22Rv1 (cell line): ENCODE measurements around the gene SENP3.

Experiments
- H3K27ac ChIP-seq: fragments of 450-650 bp; 2 replicates; pipeline ENCODE4 v1.5.1; 2017
- ZFX ChIP-seq: fragments of 450-650 bp; IDR thresholded peaks from 2 replicates; pipeline ENCODE4 v1.6.1; 2017; ENCODE audit warnings: antibody characterized with exemption, borderline replicate concordance
- TF ChIP-seq, protein P1 (sequence below): fragments of 450-650 bp; IDR thresholded peaks from 2 replicates; pipeline ENCODE4 v1.5.1; 2017; ENCODE audit warnings: mild to moderate bottlenecking

SENP3 gene

DNA sequence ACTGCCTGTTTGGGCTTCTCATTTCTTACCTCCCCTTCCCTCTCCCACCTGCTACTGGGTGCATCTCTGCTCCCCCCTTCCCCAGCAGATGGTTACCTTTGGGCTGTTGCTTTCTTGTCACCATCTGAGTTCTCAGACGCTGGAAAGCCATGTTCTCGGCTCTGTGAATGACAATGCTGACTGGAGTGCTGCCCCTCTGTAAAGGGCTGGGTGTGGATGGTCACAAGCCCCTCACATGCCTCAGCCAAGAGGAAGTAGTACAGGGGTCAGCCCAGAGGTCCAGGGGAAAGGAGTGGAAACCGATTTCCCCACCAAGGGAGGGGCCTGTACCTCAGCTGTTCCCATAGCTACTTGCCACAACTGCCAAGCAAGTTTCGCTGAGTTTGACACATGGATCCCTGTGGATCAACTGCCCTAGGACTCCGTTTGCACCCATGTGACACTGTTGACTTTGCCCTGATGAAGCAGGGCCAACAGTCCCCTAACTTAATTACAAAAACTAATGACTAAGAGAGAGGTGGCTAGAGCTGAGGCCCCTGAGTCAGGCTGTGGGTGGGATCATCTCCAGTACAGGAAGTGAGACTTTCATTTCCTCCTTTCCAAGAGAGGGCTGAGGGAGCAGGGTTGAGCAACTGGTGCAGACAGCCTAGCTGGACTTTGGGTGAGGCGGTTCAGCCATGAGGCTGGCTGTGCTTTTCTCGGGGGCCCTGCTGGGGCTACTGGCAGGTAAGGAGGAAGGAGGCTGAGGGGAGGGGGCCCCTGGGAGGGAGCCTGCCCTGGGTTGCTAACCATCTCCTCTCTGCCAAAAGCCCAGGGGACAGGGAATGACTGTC is 17.5 kb downstream of the SENP3 start, which contains the start of gene CD68:
Gene CD68 (plus strand): TSS at position 638 of the 833 bp plus-strand sequence. CDS start 40 bp downstream, at position 678.
- no peak for TF ChIP-seq ZFX
- TF ChIP-seq, protein P1, sequence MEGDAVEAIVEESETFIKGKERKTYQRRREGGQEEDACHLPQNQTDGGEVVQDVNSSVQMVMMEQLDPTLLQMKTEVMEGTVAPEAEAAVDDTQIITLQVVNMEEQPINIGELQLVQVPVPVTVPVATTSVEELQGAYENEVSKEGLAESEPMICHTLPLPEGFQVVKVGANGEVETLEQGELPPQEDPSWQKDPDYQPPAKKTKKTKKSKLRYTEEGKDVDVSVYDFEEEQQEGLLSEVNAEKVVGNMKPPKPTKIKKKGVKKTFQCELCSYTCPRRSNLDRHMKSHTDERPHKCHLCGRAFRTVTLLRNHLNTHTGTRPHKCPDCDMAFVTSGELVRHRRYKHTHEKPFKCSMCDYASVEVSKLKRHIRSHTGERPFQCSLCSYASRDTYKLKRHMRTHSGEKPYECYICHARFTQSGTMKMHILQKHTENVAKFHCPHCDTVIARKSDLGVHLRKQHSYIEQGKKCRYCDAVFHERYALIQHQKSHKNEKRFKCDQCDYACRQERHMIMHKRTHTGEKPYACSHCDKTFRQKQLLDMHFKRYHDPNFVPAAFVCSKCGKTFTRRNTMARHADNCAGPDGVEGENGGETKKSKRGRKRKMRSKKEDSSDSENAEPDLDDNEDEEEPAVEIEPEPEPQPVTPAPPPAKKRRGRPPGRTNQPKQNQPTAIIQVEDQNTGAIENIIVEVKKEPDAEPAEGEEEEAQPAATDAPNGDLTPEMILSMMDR = no peak
- peak within 1 kb of the TSS; percentile 99 for H3K27ac ChIP-seq

DNA sequence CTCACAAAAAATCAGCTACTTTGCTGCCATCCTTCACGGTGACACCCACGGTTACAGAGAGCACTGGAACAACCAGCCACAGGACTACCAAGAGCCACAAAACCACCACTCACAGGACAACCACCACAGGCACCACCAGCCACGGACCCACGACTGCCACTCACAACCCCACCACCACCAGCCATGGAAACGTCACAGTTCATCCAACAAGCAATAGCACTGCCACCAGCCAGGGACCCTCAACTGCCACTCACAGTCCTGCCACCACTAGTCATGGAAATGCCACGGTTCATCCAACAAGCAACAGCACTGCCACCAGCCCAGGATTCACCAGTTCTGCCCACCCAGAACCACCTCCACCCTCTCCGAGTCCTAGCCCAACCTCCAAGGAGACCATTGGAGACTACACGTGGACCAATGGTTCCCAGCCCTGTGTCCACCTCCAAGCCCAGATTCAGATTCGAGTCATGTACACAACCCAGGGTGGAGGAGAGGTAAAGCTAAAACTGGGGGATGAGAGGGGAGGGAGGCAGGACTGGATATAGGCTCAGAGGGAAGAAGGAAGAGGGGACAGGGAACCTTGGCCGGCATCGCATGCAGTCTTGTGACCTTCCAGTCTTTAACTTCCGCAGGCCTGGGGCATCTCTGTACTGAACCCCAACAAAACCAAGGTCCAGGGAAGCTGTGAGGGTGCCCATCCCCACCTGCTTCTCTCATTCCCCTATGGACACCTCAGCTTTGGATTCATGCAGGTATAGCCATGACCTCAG is 18.3 kb downstream of the SENP3 start:
- no peak for TF ChIP-seq ZFX
- TF ChIP-seq, protein P1 = no peak
- H3K27ac ChIP-seq = peak overlapping the region; percentile 99

DNA sequence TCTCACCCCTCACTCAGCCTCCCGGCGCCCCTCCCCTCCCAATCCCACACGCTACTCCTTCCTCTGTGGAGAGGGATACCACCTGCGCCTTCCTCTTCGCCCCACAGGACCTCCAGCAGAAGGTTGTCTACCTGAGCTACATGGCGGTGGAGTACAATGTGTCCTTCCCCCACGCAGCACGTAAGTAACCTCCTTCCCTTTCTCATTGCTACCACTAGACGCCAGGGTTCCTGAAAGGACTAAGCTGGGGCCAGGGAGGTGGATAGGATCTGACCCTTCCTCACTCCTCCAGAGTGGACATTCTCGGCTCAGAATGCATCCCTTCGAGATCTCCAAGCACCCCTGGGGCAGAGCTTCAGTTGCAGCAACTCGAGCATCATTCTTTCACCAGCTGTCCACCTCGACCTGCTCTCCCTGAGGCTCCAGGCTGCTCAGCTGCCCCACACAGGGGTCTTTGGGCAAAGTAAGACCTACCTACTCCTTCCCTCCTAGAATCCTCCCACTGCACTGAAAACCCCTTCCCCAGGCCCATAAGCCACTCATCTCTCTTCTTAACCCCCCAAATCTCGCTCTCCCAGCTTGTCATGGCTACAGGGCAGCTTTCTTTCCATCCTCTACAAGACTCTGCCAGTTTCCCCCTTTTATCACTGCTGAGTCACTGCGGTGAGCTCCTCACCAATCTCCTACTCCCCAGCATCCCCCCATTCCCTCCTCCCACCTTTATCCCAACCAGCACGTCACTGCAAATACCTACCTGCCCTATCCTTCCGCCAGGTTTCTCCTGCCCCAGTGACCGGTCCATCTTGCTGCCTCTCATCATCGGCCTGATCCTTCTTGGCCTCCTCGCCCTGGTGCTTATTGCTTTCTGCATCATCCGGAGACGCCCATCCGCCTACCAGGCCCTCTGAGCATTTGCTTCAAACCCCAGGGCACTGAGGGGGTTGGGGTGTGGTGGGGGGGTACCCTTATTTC is 19.2 kb downstream of the SENP3 start:
- TF ChIP-seq, protein P1 = no peak
- no peak for TF ChIP-seq ZFX
- peak overlapping the region; percentile 99 for H3K27ac ChIP-seq

DNA sequence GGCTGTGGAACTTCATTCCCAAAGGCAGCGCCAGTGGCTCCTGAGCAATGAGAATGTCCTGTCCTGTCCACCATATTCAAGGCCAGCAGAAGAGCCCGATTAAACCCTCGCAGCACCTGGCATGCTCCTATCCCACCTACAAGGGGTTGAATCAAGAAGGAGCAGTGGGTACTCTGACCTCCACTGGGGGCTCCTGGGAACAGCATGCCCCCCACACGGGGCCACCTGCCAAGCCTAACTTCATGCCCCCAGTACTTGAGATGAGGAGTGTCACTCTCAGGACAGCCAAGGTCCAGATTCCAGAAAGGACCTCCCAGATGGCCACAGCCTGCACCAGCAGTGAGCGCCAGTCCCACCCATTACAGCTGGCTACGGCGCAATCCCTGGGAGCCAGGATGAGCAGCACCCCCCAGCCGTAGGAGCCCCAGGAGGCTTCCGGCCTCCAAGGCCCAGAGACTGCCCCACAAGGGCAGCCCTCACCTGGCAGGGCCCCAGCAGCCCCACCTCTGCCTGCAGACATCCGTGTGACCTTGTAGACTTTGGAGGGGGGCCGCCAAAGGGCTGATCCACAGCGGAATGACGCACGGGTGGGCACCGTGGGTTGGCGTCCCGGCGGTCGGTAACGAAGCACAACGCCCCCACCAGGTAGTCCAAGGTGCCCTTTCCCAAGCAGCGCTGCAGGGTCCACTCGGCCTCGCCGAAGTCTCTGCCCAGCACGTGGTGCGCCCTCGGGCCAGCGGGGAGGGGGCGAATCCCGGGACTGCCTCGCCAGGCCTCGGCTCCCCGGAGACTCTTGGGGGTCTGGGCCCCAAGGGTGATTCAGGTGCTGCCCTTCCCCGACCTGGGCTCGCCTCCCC is 20.9 kb downstream of the SENP3 start:
- no peak for TF ChIP-seq ZFX
- TF ChIP-seq, protein P1 = 0 out of 2 replicates have a peak, but pooled peaks have one; percentile 7
- H3K27ac ChIP-seq = peak overlapping the region; percentile 99

DNA sequence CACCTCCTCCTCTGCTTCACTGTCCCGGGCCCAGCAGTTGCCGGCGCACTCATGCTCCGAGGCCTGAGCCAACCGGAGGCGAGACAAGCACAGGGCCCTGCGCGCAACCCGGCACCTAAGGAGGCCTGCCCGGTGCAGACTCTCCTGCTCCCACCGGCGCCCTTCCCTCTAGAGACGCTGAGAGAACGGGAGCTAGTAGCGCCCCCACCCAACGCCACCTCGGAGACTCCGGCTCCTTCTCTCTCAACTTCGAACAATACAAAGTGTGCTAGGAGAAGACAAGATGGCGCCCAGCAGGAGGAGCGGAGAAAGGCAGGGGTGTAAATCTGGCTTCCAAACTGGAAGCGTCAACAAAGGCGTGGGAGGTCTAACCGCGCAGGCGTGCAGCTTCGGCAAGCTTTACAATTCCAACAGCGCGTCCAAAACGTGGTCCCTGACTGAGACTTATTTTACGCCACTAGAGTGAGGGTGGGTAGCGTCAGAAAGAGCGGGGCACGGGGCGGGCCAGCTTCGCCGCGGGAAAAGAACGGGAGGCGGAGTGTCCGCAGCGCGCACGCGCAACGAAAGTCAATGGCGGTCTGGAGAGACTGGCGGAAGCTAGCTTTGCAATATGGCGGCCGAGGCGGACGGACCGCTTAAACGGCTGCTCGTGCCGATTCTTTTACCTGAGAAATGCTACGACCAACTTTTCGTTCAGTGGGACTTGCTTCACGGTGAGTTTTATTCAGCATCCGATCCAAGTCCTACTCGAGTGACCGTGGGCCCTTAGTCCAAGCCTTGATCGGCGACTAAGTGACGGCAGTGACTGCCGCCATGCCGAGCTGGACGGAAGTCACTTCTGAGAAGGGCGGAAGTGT is 21.8 kb downstream of the SENP3 start, which contains the start of gene MPDU1:
Gene MPDU1 (plus strand): TSS at position 600 of the 857 bp plus-strand sequence. CDS start 11 bp downstream, at position 611.
- peak within 1 kb of the TSS; percentile 99 for H3K27ac ChIP-seq
- TF ChIP-seq ZFX = no peak

DNA sequence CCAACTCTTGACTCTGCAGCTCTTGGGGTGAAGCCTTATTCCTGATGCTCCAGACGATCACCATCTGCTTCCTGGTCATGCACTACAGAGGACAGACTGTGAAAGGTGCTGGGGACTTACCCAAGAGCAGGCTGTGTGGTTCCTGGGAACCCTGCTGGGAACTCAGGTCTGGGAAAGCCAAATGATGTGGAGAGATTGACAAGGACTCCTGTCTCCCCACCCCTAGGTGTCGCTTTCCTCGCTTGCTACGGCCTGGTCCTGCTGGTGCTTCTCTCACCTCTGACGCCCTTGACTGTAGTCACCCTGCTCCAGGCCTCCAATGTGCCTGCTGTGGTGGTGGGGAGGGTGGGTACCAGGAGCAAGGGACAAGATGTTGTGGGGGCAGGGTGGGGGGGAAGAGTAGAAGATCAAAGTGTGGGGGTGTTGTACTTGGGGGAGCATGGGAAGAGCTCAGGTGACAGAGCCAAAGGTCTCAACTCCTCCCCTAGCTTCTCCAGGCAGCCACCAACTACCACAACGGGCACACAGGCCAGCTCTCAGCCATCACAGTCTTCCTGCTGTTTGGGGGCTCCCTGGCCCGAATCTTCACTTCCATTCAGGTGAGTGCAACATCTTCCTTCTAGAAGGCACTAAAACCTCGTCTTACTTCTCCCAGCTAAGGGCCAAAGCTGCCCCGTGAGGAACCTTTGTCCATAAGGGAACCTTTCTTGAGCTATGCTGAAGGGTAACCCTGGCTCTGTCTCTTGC is 25.1 kb downstream of the SENP3 start:
- H3K27ac ChIP-seq = no peak overlapping the region
- TF ChIP-seq ZFX = no peak
- TF ChIP-seq, protein P1 = peak; percentile 27
